Tibial artery (tissue), 4 donors: ENCODE data around the gene ENDOV.

Experiments
- DNase-seq, 2 donors: peaks; one replicate each; pipeline ENCODE4 v3.0.0-alpha.2; 2019
- H3K27ac ChIP-seq, 2 donors: fragments of 200-600 bp; sonication (generic) in 1 of 2; 1 replicate in 1 of 2; 2 replicates in 1 of 2; pipeline ENCODE4 v1.5.1; 2018 to 2019; ENCODE audit warnings: mild to moderate bottlenecking in 1 of 2
- H3K27me3 ChIP-seq, 2 donors: fragments of 200-600 bp; sonication (generic) in 1 of 2; one replicate each; pipeline versions ENCODE4 v1.5.1 to v1.6.0; 2016 to 2019
- H3K36me3 ChIP-seq, 3 donors: fragments of 200-600 bp; sonication (generic) in 2 of 3; one replicate each; pipeline ENCODE4 v1.5.1; 2016 to 2019; ENCODE audit warnings: mild to moderate bottlenecking in 2 of 3
- H3K4me1 ChIP-seq, 4 donors: fragments of 200-600 bp; sonication (generic) in 2 of 4; 1 replicate in 3 of 4; 2 replicates in 1 of 4; pipeline ENCODE4 v1.5.1; 2016 to 2019
- H3K4me3 ChIP-seq, 2 donors: fragments of 200-600 bp; sonication (generic) in 1 of 2; 1 replicate in 1 of 2; 2 replicates in 1 of 2; pipeline ENCODE4 v1.5.1; 2018 to 2019; ENCODE audit warnings: mild to moderate bottlenecking in 2 of 2
- H3K9me3 ChIP-seq, 3 donors: fragments of 200-600 bp; sonication (generic) in 1 of 3; one replicate each; pipeline ENCODE4 v1.5.1; 2016 to 2019
- intact Hi-C: fragments of 100-400 bp; cut with DNase I; formaldehyde crosslinking; loops from one replicate; pipeline ENCODE4 v1.15.0; 2023; ENCODE audit warnings: low total_unique reads
- TF ChIP-seq, protein P1 (sequence below), 2 experiments: fragments of 200-600 bp in 1 of 2; fragments of 450-650 bp in 1 of 2; IDR thresholded peaks; one replicate each; pipeline ENCODE4 v1.5.1; 2017 to 2019; ENCODE audit warnings: antibody characterized with exemption in 2 of 2, mild to moderate bottlenecking in 1 of 2, moderate library complexity in 1 of 2

Gene ENDOV

DNA sequence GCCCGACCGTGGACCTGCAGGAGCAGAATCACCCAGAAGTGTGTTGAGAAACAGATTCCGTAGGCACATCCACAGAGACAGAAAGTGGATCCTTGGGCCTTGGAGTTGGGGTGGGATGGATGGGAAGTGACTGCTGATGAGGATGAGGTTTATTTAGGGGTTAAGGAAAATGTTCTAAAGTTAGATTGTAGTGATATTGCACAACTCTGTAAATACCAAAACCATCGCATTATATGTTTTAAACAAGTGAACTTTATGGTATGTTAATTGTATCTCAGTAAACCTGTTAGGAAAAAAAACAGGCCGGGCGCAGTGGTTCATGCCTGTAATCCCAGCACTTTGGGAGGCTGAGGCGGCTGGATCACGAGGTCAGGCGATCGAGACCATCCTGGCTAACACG, 3.6 kb downstream of the ENDOV start:
- Histone ChIP-seq H3K4me1 (peaks cover 4 to 37% (median 24%) of the 10 kb centered on the region in 4 donors), H3K27me3 (no peaks in the 10 kb centered on the region), H3K27ac (no peak overlapping the region), H3K9me3 (no peaks in the 10 kb centered on the region), H3K36me3 (peaks cover 0 to 37% (median 11%) of the 10 kb centered on the region in 3 donors), H3K4me3 (no peak overlapping the region)
- intact Hi-C loops = no loop called here
- TF ChIP-seq, protein P1, sequence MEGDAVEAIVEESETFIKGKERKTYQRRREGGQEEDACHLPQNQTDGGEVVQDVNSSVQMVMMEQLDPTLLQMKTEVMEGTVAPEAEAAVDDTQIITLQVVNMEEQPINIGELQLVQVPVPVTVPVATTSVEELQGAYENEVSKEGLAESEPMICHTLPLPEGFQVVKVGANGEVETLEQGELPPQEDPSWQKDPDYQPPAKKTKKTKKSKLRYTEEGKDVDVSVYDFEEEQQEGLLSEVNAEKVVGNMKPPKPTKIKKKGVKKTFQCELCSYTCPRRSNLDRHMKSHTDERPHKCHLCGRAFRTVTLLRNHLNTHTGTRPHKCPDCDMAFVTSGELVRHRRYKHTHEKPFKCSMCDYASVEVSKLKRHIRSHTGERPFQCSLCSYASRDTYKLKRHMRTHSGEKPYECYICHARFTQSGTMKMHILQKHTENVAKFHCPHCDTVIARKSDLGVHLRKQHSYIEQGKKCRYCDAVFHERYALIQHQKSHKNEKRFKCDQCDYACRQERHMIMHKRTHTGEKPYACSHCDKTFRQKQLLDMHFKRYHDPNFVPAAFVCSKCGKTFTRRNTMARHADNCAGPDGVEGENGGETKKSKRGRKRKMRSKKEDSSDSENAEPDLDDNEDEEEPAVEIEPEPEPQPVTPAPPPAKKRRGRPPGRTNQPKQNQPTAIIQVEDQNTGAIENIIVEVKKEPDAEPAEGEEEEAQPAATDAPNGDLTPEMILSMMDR (IDR thresholded peaks at IDR 0.05) = no peak
- no peak for DNase-seq

DNA sequence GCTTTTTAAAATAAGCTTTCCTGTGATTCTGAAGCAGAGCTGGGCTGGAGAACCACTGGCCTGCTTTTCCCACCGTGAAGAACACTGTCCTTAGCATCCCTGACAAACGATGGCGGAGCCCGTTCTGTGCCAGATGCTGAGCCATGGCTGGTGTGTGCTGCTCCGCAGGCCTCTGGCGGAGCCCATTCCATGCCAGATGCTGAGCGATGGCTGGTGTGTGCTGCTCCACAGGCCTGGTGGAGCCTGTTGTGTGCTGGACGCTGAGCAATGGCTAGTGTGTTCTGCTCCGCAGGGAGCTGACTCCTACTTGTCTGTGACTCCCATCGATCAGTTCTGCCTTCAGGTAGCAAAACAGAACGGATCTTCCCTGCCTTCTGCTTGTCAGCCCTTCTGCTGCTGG, 4.3 kb downstream of the ENDOV start:
- Histone ChIP-seq H3K36me3 (peaks cover 0 to 37% (median 11%) of the 10 kb centered on the region in 3 donors), H3K4me3 (no peak overlapping the region), H3K27ac (no peak overlapping the region), H3K9me3 (no peaks in the 10 kb centered on the region), H3K4me1 (peaks cover 4 to 32% (median 19%) of the 10 kb centered on the region in 4 donors), H3K27me3 (no peaks in the 10 kb centered on the region)
- TF ChIP-seq, protein P1 (IDR thresholded peaks at IDR 0.05) = no peak
- DNase-seq = no peak
- intact Hi-C loops = no loop called here

DNA sequence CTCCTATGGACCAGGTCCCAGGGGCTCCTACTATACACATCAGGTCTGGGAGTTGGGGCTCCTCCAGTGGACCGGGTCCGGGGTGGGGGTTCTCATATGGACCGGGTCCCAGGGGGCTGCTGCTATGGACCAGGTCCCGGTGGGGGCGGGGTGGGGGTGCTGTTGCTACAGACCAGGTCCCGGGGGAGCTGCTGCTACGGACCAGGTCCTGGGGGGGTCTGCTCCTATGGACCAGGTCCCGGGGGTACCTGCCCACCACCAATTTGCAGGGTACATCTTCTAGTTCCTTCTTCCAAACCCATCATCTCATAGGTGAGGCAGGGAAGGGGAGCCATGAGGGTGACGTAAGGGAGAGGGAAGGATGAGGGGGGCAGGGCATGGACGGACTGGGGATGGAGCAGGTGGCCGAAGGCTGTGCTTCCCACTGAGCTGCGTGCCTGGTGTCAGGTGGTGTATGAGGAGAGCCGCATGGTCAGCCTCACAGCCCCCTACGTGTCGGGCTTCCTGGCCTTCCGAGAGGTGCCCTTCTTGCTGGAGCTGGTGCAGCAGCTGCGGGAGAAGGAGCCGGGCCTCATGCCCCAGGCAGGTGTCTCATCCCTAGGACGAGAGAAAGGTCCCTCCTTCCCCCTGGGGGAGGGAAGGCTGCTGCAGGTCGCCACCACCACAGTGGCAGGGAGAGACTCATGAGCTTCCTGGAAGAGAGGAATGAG, 6.6 kb downstream of the ENDOV start:
- H3K4me3 ChIP-seq = no peak overlapping the region
- DNase-seq = no peak
- peaks cover 0 to 17% (median 9%) of the 10 kb centered on the region in 4 donors for H3K4me1 ChIP-seq
- intact Hi-C loops = loop anchor here (10.0 kb wide), 1 partner anchor 683 kb away; no protein-coding TSS in a partner anchor
- TF ChIP-seq, protein P1 (IDR thresholded peaks at IDR 0.05) = no peak
- H3K27me3 ChIP-seq = no peaks in the 10 kb centered on the region
- no peaks in the 10 kb centered on the region for H3K9me3 ChIP-seq
- H3K36me3 ChIP-seq = peaks cover 0 to 41% (median 11%) of the 10 kb centered on the region in 3 donors
- H3K27ac ChIP-seq = no peak overlapping the region

DNA sequence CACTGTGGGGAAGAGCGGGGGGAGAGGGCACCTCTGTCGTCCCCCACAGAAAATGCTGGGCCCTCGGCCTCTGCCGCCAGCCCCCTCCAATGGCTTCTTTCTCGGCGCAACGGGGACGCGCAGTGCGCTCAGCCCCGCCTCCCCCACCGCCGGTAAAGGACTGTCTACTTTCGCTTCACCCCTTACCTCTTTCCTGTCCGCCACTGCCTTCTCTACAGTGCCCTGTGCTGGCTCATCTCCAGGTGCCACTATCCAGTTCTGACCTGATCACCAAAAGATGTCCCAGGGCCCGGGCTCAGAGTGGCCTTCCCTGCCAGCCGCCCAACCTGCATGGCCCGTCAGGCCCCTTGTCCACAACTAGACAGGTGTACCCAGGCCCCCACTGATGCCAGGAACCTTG, 7.3 kb downstream of the ENDOV start:
- Histone ChIP-seq H3K4me3 (no peak overlapping the region), H3K9me3 (no peaks in the 10 kb centered on the region), H3K4me1 (peaks cover 0 to 15% (median 6%) of the 10 kb centered on the region in 4 donors), H3K27me3 (no peaks in the 10 kb centered on the region), H3K36me3 (peaks cover 0 to 39% (median 9%) of the 10 kb centered on the region in 3 donors), H3K27ac (no peak overlapping the region)
- TF ChIP-seq, protein P1 (IDR thresholded peaks at IDR 0.05) = no peak
- intact Hi-C loops = loop anchor here (10.0 kb wide), 1 partner anchor 683 kb away; no protein-coding TSS in a partner anchor
- no peak for DNase-seq

GRCh38 chr17:80422981-80423380, 8.0 kb downstream of the ENDOV start:
- Histone ChIP-seq H3K4me1 (peaks cover 0 to 14% (median 4%) of the 10 kb centered on the region in 4 donors), H3K36me3 (peaks cover 0 to 38% (median 4%) of the 10 kb centered on the region in 3 donors), H3K27ac (no peak overlapping the region), H3K27me3 (no peaks in the 10 kb centered on the region), H3K9me3 (no peaks in the 10 kb centered on the region), H3K4me3 (no peak overlapping the region)
- DNase-seq = peak in 1 of 2 donors; percentile 41
- TF ChIP-seq, protein P1 (IDR thresholded peaks at IDR 0.05) = no peak
- intact Hi-C loops = loop anchor here (10.0 kb wide), 1 partner anchor 682 kb away; no protein-coding TSS in a partner anchor
